Measurements from ENCODE around the gene MMP20.
A peak's percentile ranks its signal among the peaks of the same experiment; 100 is the strongest.

The MMP20 gene

DNA sequence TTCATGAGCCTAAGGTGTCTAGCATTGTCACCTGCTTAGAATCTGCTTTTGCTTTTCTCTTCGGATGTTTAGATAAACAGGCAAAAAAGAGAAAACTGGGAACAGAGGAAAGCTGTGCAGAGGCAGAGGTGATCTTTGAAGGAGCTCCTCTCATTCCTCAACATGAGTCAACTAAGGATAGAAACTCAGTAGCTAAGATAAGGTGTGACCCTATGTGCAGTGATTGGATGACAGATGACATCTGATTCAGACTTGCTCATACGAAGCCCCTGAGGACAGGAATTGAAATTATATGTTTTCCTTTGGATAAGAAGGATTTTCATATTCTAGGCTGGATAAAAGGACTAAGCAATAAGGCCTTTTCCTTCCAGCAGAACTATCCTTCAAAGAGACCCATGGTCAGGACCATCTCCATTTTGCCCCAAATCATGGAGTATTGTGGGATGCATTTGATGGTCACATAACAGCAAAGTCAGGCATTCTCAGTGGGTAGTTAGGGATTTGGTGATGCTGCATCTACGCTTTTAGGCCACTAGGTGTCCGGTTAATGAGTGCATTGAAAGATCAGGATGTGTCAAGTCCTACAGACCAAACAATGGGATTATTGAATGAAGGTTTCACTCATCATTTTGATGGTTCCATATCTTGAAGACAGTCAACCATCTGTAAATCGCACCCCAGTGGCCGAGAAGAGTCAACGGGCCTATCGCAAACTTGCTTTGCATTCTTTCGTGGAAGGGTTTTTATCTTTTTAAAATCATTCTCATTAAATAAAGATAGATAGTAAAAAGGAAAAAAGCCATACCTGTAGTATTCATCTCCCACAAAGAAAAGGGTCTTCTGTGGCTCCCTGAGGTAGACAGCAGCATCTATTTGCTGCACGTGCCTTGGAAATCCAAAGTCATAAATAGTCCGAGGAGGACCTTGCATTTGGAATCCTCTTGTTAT lies 32.2 kb downstream of the MMP20 start:
- DNase-seq (ENCODE audit: low read depth in 2 of 2) = no peak

DNA sequence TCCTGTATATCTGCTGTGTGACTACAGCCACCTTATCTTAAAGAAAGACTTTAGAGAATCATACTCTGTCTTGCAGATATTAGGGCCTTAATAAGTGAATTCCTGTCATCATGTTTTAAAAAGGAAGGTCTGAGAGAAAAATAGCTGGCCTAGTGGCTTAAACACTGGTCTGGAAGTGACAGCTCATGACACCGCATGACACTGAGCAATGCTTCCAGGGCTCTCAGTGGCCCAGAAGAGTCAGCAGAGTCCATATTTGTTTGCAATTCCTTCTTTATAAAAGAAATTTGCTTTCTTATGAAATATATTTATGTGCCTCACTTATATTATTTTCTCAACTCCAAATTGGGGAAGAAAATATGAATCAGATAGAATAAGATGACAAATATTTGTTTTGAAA lies 33.0 kb downstream of the MMP20 start:
- DNase-seq (ENCODE audit: low read depth in 2 of 2) = no peak

DNA sequence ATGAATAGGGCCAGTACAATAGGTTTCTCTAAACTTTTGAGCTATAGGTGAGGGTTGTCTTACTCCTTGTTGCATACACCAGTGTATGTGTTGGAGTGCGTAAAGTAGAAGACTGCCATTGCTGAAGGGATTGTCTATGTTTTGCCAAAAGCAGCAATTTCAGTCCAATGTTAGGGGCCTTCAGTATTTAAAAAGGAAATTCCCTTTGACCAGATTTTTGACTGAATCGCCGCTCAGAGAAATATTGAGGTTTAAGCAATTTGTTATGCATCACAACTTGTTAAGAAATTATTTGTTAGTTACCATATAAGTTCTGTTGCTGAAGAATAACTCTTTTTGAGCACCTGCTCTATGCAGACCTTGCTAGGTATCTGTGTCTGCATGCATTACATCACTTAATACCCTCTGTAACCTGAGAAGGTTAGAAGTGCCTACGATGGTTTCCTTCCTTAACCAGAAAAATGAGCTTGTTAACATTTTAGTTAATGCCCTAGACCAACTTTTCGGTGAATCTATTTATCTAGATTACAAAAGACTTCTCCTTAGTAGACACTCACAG lies 33.9 kb downstream of the MMP20 start:
- DNase-seq (ENCODE audit: low read depth in 2 of 2) = no peak

DNA sequence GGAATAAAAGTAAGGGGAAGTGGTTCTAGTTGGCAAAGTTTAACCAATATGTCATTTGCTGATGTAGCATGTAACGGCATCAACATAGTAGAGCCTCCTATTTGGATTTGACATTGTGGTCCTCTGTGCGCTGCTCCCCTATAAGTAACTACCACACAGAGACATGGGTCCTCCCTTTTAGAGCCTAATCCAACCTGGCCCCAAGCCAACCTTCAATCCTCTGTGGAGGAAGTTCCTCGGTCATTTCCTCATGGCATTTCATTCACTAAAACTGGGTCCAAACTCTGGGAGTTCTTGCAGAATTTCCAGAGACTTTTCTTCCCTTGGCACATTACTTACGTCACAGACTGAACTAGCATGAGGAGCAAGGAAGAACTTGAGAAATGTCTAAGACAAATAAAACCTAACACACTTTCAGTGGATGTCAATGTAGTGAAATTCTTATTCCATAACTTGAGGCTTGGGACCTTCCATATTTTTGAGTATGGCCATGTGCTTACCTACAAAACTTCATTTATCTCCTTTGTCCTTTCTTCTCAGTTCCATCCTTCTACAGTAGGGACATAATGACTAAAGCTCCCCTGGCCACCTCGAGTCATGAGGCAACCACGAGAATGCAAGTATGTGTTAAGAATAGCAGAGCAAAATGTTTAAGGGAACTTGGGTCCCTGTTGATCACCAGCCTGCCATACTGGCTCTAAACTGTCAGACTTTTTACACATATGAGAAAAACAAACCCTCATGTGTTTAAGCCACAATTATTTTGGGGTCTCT lies 34.7 kb downstream of the MMP20 start:
- DNase-seq (ENCODE audit: low read depth in 2 of 2) = no peak

DNA sequence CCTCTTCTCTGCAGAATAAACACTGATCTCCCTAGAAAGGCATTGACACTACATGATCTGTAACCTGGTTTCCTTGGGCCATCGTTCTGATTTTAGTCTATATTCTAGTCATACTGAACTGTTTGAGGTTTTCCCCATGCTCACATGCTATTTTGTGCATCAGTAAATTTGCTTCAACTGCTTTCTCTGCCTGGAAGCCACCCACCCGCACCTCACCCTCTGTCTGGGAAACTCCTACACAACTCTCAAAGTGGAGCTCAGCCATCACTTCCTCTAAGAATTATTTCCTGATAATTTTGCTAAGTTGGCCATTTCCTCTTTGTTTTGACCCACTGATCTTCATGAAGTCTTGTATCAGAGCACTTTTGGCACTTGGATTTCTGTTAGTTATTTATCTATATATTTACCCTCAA lies 36.1 kb downstream of the MMP20 start:
- DNase-seq (ENCODE audit: low read depth in 2 of 2) = no peak

DNA sequence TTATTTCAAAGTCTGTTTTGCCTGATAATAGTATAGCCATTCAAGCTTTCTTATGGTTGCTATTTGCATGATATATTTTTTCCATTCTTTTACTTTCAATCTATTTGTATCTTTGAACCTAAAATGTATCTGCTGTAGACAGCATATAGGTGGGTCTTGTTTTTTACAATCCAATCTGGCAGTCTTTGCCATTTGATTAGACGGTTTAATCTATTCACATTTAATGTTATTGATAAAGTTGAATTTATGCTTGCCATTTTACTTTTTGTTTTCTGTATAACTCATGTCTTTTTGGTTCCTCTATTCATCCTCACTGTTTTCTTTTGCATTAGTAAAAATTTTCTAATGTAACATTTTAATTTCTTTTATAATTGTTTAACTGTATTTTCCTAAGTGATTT lies 37.4 kb downstream of the MMP20 start:
- no peak for DNase-seq (ENCODE audit: low read depth in 2 of 2)

DNA sequence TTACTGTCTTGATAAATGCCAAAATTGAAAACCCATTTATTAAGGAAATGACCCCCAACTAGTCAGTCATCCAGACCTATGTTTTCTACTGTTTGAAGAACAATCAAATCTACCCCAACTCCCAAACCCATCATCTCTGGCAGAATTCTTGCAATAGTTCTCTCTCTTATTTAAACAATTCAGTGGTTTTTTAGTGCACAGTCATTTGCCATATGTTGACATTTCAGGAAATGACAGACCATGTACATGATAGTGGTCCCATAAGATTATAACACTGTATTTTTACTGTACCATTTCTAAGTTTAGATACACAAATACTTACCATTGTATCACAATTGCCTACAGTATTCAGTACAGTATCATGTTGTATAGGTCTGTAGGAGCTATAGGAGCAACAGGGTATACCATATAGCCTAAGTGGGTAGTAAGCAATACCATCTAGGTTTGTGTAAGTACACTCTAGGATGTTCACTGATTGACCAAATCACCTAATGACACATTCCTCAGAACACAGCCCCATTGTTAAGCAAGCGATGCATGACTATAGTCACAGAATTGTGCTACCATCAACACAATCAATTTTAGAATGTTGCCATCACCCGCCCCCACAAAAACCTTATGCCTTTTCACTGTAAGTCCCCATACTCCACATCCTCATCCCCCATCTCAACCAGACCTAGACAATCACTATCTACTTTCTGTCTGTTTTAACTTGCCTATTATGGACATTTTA lies 41.8 kb downstream of the MMP20 start:
- no peak for DNase-seq (ENCODE audit: low read depth in 2 of 2)

DNA sequence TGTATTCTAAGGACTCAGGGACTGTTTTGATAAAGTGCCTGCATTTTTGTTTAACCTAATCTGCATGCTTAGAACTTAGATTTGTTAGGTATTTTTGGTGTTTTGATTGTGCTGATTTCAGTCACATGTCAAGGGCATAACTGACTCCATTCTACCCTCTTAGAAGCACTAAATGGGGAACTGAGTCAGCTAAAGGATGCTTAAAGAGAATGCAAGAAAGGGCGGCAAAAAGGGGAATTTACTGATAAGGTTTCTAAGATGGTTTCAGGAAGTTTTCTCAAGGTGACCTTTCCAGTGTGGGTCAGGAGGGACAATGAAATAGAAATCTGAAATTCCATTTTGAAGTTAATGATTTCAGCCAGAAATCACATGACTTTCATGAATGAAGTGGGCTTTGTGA lies 43.0 kb downstream of the MMP20 start:
- no peak for DNase-seq (ENCODE audit: low read depth in 2 of 2)

DNA sequence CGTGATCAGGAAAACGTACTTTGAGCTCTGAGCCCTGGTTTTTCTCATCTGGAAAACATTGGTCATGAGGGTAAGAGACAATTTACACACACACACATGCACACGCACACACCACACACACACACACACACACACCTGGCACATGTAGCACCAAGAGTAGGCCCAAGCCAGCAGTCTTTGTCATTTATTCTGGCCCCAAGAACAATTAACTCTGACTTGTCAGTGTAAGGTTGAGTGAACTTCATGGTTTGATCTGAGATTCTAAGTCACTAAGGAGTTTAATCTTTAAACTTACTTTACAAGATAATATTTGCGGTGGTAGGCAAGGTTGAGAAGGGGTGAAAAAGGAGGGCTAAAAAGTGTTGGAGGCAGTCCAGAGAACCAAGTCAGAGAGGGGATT lies 44.1 kb downstream of the MMP20 start:
- no peak for DNase-seq (ENCODE audit: low read depth in 2 of 2)

DNA sequence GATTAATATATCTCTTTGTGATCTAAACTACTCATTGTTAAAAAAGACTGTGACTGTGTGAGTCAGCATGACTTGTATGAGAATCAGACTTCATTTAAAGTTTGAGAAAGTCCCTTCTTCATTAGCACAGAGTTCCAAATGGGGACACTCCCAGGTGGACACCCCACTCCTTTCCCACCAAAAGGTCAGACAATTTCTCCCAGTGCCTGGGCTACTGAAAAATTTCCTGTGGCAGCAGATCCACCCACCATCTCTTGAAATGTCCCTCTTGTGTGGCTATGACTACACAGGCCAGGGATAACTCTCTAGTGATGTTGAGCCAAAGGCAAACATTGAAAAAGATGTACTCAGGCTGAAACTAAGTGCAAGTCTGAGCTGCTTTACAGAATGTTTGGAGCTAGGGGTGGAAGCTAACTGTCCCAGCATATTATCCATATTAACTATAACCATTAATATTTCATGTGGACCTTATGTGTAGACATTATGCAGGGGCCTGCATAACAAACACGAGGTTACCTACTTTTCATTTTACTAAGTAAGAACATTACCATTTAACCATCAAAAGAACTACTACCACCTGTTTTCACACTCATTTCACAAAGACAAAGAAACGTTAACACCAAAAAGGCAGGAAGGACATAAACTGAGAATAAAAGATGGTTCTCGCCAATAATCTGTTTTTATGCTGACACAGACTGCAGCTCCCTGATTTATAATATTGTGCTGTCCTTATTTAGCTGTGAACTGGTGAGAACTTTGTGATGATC lies 44.8 kb downstream of the MMP20 start:
- DNase-seq (ENCODE audit: low read depth in 2 of 2) = no peak

DNA sequence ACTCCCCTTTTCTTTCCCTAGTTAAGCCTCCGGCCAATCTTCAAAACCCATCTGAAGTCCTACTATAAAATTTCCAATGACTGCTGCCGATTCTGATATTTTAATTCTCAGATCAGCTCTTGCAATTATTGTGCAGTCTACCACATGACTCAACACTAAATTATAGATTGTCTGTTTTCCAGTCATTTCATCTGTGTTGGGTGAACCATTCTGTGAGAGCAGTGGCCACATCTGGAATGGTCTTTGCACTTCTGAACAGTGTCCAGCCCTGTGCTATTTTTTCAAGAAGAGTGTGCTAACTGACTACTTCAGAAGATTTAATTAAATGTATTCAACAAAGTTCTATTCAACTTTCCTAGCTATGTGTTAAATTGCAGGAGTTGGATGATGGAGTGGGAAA lies 47.4 kb downstream of the MMP20 start:
- DNase-seq (ENCODE audit: low read depth in 2 of 2) = no peak

DNA sequence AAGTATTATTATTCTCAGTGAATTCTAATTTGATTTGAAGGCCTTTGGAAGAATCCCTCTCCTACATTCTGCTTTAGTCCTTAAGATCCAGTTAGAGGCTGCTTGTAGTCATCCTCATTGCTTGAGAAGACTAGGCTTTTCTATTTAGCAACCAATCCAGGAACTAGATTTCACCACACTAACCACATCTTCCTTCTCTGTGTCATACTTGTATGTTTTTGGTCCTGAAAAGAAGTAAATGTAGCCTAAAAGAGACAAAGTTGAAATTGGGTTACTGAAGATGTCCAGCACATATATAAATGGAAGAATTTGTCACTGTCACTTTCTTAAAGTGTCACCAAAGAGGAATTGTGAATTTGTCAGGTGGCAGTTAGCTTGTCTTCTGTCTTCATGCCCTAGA lies 48.0 kb downstream of the MMP20 start:
- no peak for DNase-seq (ENCODE audit: low read depth in 2 of 2)

DNA sequence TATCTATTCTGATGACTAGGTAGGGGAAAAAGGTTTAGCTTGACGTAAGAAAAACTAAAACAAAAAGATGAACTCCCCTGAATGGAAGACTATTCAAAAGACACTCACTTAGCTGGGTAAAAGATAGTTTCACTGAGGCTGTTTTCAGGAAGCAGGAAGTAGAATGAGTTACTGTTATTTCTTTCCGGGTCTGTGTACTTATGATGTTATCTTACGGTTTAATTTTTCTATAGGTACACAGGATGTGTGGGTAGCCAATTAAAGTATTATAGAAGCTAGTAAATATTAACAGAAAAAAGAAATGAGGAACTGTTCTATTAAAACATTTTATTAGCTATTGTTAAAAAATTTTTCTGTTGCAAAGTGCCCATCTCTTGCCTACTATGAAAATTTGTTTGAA lies 48.8 kb downstream of the MMP20 start:
- no peak for DNase-seq (ENCODE audit: low read depth in 2 of 2)

DNA sequence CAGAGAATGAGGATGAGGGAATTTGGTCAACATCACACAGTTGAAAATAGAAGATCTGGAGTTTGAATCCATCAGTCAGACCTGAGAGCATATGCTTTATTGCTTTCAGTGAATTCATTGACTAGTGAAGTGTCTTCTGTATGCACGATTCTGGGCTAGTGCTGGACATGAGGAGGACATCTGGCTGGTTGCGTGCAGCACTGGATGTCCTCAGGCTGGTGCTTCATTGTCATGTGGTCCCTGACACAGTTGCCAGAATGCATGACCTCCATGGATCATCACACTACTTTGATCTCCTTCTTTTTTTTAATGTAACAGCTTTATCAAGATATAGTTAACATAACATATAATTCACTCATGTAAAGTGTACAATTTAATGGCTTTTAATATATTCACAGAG lies 50.1 kb downstream of the MMP20 start:
- DNase-seq (ENCODE audit: low read depth in 2 of 2) = no peak

DNA sequence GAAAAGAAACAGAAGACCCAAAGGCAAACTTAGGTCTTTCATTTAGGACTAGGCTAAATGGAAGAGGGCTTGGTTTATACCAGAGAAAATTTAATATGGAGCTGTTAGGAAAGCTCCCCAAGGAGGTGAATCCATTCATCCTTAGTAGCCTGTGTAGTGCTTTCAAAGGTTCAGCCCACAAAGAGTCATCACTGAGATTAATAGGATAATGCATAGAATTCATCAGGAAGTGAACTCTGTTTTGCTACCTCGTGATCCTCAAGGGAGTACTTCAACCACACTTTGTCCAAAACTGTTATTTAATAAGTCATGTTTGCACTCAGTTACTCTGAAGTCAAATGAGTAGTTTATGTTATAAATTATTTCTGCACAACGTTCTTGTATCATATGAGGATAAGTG lies 51.3 kb downstream of the MMP20 start:
- no peak for DNase-seq (ENCODE audit: low read depth in 2 of 2)

DNA sequence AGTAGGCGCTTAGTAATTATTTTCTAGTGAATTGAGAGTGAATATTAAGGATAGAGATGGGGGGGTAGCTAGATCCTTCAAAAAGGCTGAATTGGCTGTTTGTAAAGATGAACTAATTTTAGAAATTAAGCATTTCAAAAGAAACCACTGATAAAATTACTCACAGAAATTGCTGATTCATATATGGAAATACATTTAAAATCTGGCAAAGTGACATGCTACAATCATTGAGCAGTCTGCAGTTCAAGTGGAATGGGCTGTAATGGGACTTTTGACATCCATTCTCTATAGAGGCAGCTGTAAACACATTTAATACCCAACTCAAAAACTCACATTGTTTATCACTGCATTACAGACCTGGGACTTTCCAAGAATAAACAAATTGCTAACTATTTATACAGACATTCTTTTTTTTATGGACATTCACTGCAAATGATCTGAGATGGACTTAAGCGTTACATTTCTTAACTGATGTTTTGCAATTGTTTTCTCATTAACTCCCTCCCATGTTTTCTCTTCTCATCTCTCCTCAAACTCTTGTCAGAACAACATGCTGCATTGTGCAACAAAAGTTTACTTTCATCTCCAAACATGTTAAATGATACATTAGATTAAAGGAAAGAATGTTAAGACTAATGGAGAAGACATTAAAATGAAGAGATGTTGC lies 52.4 kb downstream of the MMP20 start:
- no peak for DNase-seq (ENCODE audit: low read depth in 2 of 2)

DNA sequence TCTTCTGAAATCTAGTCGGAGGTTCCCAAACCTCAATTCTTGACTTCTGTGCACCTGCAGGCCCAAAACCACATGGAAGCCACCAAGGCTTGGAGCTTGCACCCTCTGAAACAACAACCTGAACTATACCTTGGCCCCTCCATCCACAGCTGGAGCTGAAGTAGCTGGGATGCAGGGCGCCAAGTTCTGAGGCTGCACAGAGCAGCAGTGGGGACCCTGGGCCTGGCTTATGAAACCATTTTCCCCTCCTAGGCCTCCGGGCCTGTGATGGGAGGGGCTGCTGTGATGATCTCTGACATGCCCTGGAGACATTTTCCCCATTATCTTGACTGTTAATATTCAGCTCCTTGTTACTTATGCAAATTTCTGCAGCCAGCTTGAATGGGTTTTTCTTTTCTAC lies 56.3 kb downstream of the MMP20 start:
- no peak for DNase-seq (ENCODE audit: low read depth in 2 of 2)

DNA sequence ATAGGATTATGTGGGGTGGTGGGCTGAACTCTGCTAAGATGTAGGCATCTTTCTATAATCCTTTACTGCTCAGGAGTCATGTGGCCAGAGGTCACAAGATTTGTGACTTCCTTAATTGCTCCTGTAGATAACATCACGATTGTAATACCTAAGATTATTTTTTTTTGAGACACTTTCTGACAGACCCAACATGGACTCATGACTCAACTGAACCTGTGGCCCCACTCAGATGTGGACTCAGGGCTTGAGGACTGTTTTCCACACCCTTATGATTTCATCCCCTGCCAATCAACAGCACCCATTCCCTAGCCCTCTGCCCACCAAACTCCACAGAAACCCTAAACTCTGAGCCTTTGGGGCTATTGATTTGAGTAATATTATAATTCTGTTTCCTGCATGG lies 59.0 kb downstream of the MMP20 start:
- no peak for DNase-seq (ENCODE audit: low read depth in 2 of 2)

DNA sequence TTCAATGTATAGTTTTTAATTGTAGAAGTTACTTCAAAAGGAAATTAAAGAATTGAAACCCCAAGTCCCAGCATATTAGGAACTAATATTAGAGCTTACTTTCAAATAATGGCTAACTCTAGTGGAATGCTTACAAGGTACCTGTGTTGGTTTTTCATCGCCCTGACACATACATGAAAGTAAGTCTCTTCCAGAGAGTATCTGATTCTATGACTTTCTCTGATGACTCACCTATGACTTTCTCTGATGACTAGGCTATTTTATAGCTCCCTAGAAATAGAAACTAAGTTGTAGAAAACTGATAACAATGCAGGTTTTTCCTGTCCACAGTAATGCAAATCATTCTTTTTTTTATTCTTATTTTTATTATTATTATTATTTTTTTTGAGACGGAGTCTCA lies 61.0 kb downstream of the MMP20 start:
- DNase-seq (ENCODE audit: low read depth in 2 of 2) = peak in 1 of 2 experiments; percentile 23

DNA sequence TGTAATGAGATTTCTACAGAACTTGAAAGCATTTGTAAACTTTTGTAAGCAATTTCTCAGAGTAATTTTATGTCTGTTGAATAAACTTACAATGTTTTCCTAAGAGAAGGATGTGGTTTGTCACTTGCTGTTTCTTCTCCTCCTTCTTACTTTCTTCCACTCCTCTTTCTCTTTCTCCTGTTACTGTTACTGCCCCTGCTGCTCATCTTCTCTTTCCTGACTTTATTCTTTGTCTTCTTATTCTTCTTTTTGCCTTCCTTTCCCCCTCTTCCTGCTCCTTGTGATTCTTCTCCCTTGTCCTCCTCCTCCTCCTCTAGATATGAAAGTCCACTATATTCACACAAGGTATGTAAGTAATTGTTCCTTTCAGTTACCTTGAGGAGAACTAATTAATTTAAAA lies 63.5 kb downstream of the MMP20 start:
- DNase-seq (ENCODE audit: low read depth in 2 of 2) = no peak

DNA sequence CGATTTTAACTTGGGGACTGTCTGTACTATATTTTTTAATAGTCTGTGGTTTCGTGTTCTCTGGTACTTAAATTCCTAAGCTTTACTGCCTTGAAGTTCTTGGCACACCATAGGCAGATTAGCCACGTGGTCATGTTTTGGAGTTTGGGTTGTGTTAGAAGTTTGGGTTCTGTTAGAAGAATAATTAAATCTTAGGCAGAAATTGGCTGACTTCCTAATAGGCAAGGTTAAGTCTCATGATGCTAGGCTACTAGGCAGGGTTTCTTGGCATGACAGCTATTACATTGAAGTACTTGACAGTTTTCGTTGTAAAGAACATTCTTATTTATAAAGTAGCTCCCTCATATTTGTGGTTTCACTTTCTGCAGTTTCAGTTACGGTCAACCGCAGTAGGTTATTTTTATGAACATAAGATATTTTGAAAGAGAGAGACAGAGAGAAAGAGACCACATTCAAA lies 64.5 kb downstream of the MMP20 start:
- peak in 1 of 2 experiments; percentile 8 for DNase-seq (ENCODE audit: low read depth in 2 of 2)

All from fibroblast of skin of left biceps (primary cell).